GM10266 (cell line): ENCODE results near the gene FOXJ2.

Experiments used
- DNase-seq: peaks from one replicate; pipeline ENCODE4 v3.0.0; 2012; ENCODE audit errors: extremely low spot score
- CTCF ChIP-seq: IDR thresholded peaks from 2 replicates; pipeline ENCODE4 v1.5.1; 2012; ENCODE audit warnings: mild to moderate bottlenecking, low read depth; ENCODE audit not compliant: control insufficient read depth, insufficient read depth; ENCODE audit errors: missing control alignments

The FOXJ2 gene

GRCh38 chr12:8045952-8046944, 13.7 kb downstream of the FOXJ2 start:
- DNase-seq: peak; percentile 79
- peak; percentile 85 for TF ChIP-seq CTCF

- no peak for DNase-seq
- TF ChIP-seq CTCF: no peak
Observed at GRCh38 chr12:8047842-8048241, 15.3 kb downstream of the FOXJ2 start.

GRCh38 chr12:8048906-8049305, 16.4 kb downstream of the FOXJ2 start:
- no peak for DNase-seq

GRCh38 chr12:8050600-8051250, 18.2 kb downstream of the FOXJ2 start:
- TF ChIP-seq CTCF: no peak
- DNase-seq: no peak

More at GRCh38 chr12:8048906-8049305, 16.4 kb downstream of the FOXJ2 start:
- no peak for TF ChIP-seq CTCF

GRCh38 chr12:8052679-8053078, 20.2 kb downstream of the FOXJ2 start:
- DNase-seq: no peak
- TF ChIP-seq CTCF: no peak

- DNase-seq: no peak
Observed at GRCh38 chr12:8054816-8055215, 22.3 kb downstream of the FOXJ2 start.

More at GRCh38 chr12:8054816-8055215, 22.3 kb downstream of the FOXJ2 start:
- no peak for TF ChIP-seq CTCF
